CD4-positive, alpha-beta memory T cell (primary cell): ENCODE data around the gene TGM6. TPM values are rescaled to one million over a fixed set of nuclear protein-coding genes. Genes with fewer than 3 reads are reported as not detected.

ENCODE experiments used
- CTCF ChIA-PET: fragments of 350-600 bp; sonication (Branson Sonifier 250); formaldehyde crosslinking; loops from one replicate; lab custom pipeline; 2021; ENCODE audit warnings: inconsistent platforms; ENCODE audit not compliant: partially characterized antibody; lab: Charles Lee
- POLR2A ChIA-PET: fragments of 350-600 bp; sonication (Branson Sonifier 250); formaldehyde crosslinking; loops from one replicate; lab custom pipeline; 2021; ENCODE audit not compliant: partially characterized antibody; lab: Charles Lee
- DNase-seq, 5 donors: peaks; one replicate each; pipeline versions ENCODE4 v3.0.0 to v3.0.0-alpha.2; 2020 to 2022; ENCODE audit warnings: mixed read lengths in 1 of 5
- H3K27ac ChIP-seq: one replicate; pipeline ENCODE4 v1.7.0; 2013; ENCODE audit warnings: low read depth, low read length
- H3K27me3 ChIP-seq: 2 replicates; pipeline ENCODE4 v1.7.0; 2013; ENCODE audit warnings: mild to moderate bottlenecking, low read length, moderate library complexity; ENCODE audit not compliant: insufficient read depth
- H3K36me3 ChIP-seq: 2 replicates; pipeline ENCODE4 v1.7.0; 2013; ENCODE audit warnings: mild to moderate bottlenecking, low read length, moderate library complexity; ENCODE audit not compliant: insufficient read depth
- H3K4me1 ChIP-seq: 2 replicates; pipeline ENCODE4 v1.7.0; 2013; ENCODE audit warnings: mild to moderate bottlenecking, low read length, moderate library complexity; ENCODE audit not compliant: insufficient read depth
- H3K4me3 ChIP-seq, 2 donors: one replicate each; pipeline ENCODE4 v1.7.0; 2013; ENCODE audit warnings: low read length in 2 of 2, mild to moderate bottlenecking in 1 of 2
- H3K9me3 ChIP-seq, 2 donors: one replicate each; pipeline ENCODE4 v1.7.0; 2013; ENCODE audit warnings: low read length in 2 of 2, control low read depth in 1 of 2; ENCODE audit not compliant: control insufficient read depth in 1 of 2
- H3K27ac Mint-ChIP-seq, 7 donors: one replicate each; pipeline ENCODE4 v1.8.0; 2020 to 2021; ENCODE audit warnings: mixed read lengths in 7 of 7, mild to moderate bottlenecking in 6 of 7, inconsistent platforms in 3 of 7, moderate library complexity in 3 of 7
- H3K27me3 Mint-ChIP-seq, 2 donors: one replicate each; pipeline ENCODE4 v1.8.0; 2020 to 2021; ENCODE audit warnings: mixed read lengths in 2 of 2
- H3K36me3 Mint-ChIP-seq, 2 donors: one replicate each; pipeline ENCODE4 v1.8.0; 2020 to 2021; ENCODE audit warnings: mixed read lengths in 2 of 2, inconsistent platforms in 1 of 2, mild to moderate bottlenecking in 1 of 2
- H3K4me1 Mint-ChIP-seq, 4 donors: one replicate each; pipeline ENCODE4 v1.8.0; 2020 to 2021; ENCODE audit warnings: mixed read lengths in 4 of 4, mild to moderate bottlenecking in 1 of 4
- H3K4me3 Mint-ChIP-seq, 8 donors: one replicate each; pipeline ENCODE4 v1.8.0; 2020 to 2021; ENCODE audit warnings: mixed read lengths in 8 of 8, mild to moderate bottlenecking in 7 of 8, moderate library complexity in 6 of 8, inconsistent platforms in 3 of 8
- H3K9me3 Mint-ChIP-seq, 8 donors: one replicate each; pipeline ENCODE4 v1.8.0; 2020 to 2021; ENCODE audit warnings: mixed read lengths in 8 of 8, mild to moderate bottlenecking in 5 of 8, inconsistent platforms in 3 of 8, moderate library complexity in 1 of 8
- intact Hi-C: fragments of 100-400 bp; cut with micrococcal nuclease; formaldehyde crosslinking; loops from one replicate; pipeline ENCODE4 v1.15.1; 2023
- polyA plus RNA-seq, 2 donors: library from polyadenylated mRNA; unstranded; fragments of 300-500 nt; fragmentation: Illumina TruSeq; gene quantifications; one replicate each; pipeline ENCODE4 v1.2.3, GENCODE V29; 2021
- total RNA-seq, 2 experiments: library from RNA; stranded (reverse); gene quantifications; one replicate each; pipeline ENCODE4 v1.2.3, GENCODE V29; 2021

The TGM6 gene
- total and polyA plus RNA-seq, 4 experiments from 2014 or later = not detected

DNA sequence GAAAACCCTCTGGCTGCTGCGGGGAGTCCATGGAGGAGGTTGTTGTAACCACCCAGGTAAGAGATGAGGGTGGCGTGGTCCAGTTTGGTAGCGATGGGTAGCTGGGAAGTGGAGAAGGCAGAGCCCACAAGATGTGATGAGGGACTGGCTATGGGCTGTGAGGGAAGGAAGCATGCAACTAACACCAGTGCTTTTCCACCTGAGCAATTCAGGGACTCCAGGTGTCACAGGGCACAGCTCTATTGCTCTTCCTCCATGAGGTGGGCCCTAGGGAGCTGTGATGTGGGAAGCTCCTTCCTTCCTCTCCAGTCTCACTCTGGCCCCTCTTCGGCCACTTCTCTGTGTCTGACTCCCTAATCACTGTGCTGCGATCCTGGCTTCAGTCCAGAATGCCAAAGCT lies 32.4 kb upstream of the TGM6 start:
- intact Hi-C loops = no loop called here
- CTCF ChIA-PET = interaction anchor here (0.8 kb wide), 1 partner anchor 104 kb away, joined by 4 read pairs; no protein-coding TSS in a partner anchor

DNA sequence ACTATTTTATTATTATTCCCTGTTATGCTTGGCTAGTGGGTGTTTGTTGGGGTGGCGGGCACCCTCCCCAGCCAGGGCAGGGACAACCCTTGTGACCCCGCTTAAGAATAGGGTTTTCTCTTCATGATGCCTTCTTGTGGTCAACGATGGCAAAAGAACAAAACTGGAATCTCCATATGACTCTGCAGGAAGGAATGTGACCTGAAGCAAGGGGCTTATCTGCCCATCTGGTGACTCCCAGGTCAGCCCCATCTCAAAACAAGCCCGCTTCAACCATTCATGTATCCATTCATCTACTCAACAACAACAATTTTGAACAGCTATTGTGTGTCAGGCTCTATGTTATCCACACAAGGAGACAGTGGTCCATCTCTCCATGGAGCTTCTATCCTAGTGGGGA lies 30.9 kb upstream of the TGM6 start:
- no peak overlapping the region for H3K27ac Mint-ChIP-seq
- Histone ChIP-seq H3K36me3 (no peaks in the 10 kb centered on the region), H3K9me3 (no peaks in the 10 kb centered on the region), H3K4me3 (no peak overlapping the region), H3K4me1 (peaks cover 5% of the 10 kb centered on the region), H3K27ac (no peak overlapping the region), H3K27me3 (no peaks in the 10 kb centered on the region)
- ChIA-PET CTCF (interaction anchor here (1.2 to 2.0 kb wide), 3 partner anchors 31 to 107 kb away, joined by 3 to 9 read pairs (median 3); no protein-coding TSS in a partner anchor), POLR2A (no interaction called here)
- no peak for DNase-seq
- no peaks in the 10 kb centered on the region for H3K36me3 Mint-ChIP-seq
- peaks cover 0 to 14% (median 3%) of the 10 kb centered on the region in 4 donors for H3K4me1 Mint-ChIP-seq
- H3K4me3 Mint-ChIP-seq = no peak overlapping the region
- intact Hi-C loops = no loop called here
- peaks cover 0 to 5% (median 3%) of the 10 kb centered on the region in 8 donors for H3K9me3 Mint-ChIP-seq
- peaks cover 13 to 16% of the 10 kb centered on the region in 2 donors for H3K27me3 Mint-ChIP-seq

More for the DNA sequence above, 32.4 kb upstream of the TGM6 start:
- H3K4me3 ChIP-seq = no peak overlapping the region
- peaks cover 5% of the 10 kb centered on the region for H3K4me1 ChIP-seq
- no peak overlapping the region for H3K4me3 Mint-ChIP-seq
- H3K36me3 ChIP-seq = no peaks in the 10 kb centered on the region
- H3K36me3 Mint-ChIP-seq = no peaks in the 10 kb centered on the region
- no peaks in the 10 kb centered on the region for H3K27me3 ChIP-seq
- H3K27me3 Mint-ChIP-seq = peaks cover 9 to 11% of the 10 kb centered on the region in 2 donors
- no peaks in the 10 kb centered on the region for H3K9me3 ChIP-seq
- peaks cover 0 to 5% (median 3%) of the 10 kb centered on the region in 8 donors for H3K9me3 Mint-ChIP-seq
- POLR2A ChIA-PET = no interaction called here
- H3K4me1 Mint-ChIP-seq = peaks cover 0 to 13% (median 3%) of the 10 kb centered on the region in 4 donors
- no peak overlapping the region for H3K27ac Mint-ChIP-seq
- no peak for DNase-seq
- H3K27ac ChIP-seq = no peak overlapping the region

DNA sequence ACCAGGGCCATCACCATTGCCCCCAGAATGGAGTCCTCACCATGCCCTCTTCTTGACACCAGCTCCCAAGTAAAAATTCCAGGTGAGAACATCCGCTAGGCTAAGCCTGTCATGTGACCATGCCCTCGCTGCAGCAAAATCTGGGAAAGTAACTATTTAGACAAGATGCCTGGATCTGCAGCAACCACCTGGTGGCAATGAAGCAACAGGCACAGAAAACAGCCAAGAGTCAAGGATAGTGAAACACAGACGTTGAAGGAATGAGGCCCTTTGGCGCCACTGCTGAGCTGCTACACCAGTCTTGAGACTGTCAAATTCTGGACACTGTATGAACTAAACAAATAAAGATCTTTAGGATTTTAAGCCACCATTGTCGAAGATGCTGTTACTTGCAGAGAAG lies 30.1 kb upstream of the TGM6 start:
- POLR2A ChIA-PET = no interaction called here
- H3K4me3 ChIP-seq = no peak overlapping the region
- DNase-seq = no peak
- intact Hi-C loops = loop anchor here (1.0 kb wide), 1 partner anchor 102 kb away; no protein-coding TSS in a partner anchor
- Mint-ChIP-seq H3K27ac (no peak overlapping the region), H3K4me3 (no peak overlapping the region), H3K36me3 (no peaks in the 10 kb centered on the region), H3K27me3 (peaks cover 13 to 16% of the 10 kb centered on the region in 2 donors), H3K4me1 (peaks cover 0 to 14% (median 3%) of the 10 kb centered on the region in 4 donors), H3K9me3 (peaks cover 0 to 5% (median 3%) of the 10 kb centered on the region in 8 donors)
- peaks cover 5% of the 10 kb centered on the region for H3K4me1 ChIP-seq
- no peaks in the 10 kb centered on the region for H3K9me3 ChIP-seq
- no peak overlapping the region for H3K27ac ChIP-seq
- H3K36me3 ChIP-seq = no peaks in the 10 kb centered on the region
- CTCF ChIA-PET = interaction anchor here (1.2 to 2.0 kb wide), 4 partner anchors 31 to 143 kb away, joined by 3 to 9 read pairs (median 4); no protein-coding TSS in a partner anchor
- no peaks in the 10 kb centered on the region for H3K27me3 ChIP-seq

DNA sequence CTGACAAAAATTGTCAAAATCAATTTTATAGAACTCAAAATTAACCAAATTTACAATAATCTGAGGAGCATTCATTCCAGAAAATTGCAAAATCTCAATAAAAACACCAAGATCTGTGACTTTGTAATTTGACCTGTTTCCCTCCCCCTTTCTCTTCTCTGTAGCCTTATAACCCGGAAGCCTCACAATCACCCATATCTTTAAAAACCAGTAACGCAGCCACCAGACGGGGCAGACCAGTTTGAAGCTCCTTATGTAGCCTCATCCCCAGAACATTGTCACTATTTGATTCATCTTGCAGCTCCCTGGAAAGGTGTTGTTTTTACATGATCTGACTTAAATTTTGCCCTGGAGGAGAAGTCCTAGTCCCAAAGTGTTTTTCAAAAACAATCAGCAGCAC lies 27.5 kb upstream of the TGM6 start:
- peaks cover 5% of the 10 kb centered on the region for H3K4me1 ChIP-seq
- DNase-seq = no peak
- POLR2A ChIA-PET = no interaction called here
- Mint-ChIP-seq H3K36me3 (no peaks in the 10 kb centered on the region), H3K4me3 (peak overlapping the region in 1 of 8 donors; percentile 51), H3K27ac (no peak overlapping the region), H3K27me3 (peaks cover 11% of the 10 kb centered on the region in 2 donors), H3K9me3 (no peaks in the 10 kb centered on the region), H3K4me1 (peaks cover 0 to 14% (median 3%) of the 10 kb centered on the region in 4 donors)
- H3K27me3 ChIP-seq = no peaks in the 10 kb centered on the region
- no peaks in the 10 kb centered on the region for H3K36me3 ChIP-seq
- no peak overlapping the region for H3K4me3 ChIP-seq
- intact Hi-C loops = no loop called here
- CTCF ChIA-PET = no interaction called here
- no peaks in the 10 kb centered on the region for H3K9me3 ChIP-seq
- H3K27ac ChIP-seq = no peak overlapping the region

DNA sequence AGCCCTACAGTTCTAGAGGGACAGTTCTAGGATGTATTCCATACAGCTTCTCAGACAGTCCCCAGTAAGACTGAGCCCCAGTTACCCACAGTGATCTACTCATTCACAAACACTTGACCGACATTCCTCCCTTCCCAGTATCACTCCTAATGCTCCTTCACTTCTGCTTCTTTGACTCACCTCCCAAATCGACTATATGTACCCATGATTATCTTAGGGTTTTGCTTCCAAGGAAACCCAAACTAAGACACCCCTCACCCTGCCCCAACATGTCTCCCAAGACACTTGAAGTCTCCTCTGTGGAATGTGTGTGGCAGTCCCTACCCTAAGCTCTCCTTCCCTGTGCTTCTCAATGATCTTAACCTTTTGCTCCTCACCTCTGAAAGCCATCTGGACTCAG lies 23.6 kb upstream of the TGM6 start:
- Mint-ChIP-seq H3K27ac (peak overlapping the region in 2 of 7 donors; percentile 17 to 43), H3K4me1 (peaks cover 0 to 6% (median 1%) of the 10 kb centered on the region in 4 donors), H3K36me3 (no peaks in the 10 kb centered on the region), H3K27me3 (peaks cover 8 to 14% of the 10 kb centered on the region in 2 donors), H3K9me3 (peaks cover 0 to 28% (median 25%) of the 10 kb centered on the region in 8 donors), H3K4me3 (no peak overlapping the region)
- Histone ChIP-seq H3K9me3 (peaks cover 0 to 2% of the 10 kb centered on the region in 2 donors), H3K36me3 (no peaks in the 10 kb centered on the region), H3K4me3 (no peak overlapping the region), H3K27ac (no peak overlapping the region), H3K27me3 (no peaks in the 10 kb centered on the region), H3K4me1 (peaks cover 3% of the 10 kb centered on the region)
- intact Hi-C loops = no loop called here
- no peak for DNase-seq
- ChIA-PET CTCF (no interaction called here), POLR2A (no interaction called here)

DNA sequence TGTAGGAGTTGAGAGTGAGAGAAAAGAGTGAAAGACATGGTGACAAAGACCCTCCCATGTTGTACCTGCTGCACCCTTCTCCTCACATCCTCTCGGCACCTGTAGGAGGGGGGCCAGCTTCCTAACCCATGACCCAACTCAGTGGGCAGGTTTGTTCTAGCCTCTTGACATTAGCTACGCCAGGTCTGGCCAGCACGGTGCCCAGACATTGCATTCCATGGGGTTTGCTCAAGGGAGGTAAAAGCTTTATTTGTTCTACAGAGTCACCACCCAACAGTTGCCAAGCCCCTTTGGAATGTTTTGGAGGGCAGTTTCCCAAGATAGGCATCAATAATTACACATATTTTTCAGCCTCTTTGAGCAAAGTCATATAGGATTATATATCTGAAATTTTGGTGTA lies 22.7 kb upstream of the TGM6 start:
- Mint-ChIP-seq H3K27ac (no peak overlapping the region), H3K36me3 (no peaks in the 10 kb centered on the region)

DNA sequence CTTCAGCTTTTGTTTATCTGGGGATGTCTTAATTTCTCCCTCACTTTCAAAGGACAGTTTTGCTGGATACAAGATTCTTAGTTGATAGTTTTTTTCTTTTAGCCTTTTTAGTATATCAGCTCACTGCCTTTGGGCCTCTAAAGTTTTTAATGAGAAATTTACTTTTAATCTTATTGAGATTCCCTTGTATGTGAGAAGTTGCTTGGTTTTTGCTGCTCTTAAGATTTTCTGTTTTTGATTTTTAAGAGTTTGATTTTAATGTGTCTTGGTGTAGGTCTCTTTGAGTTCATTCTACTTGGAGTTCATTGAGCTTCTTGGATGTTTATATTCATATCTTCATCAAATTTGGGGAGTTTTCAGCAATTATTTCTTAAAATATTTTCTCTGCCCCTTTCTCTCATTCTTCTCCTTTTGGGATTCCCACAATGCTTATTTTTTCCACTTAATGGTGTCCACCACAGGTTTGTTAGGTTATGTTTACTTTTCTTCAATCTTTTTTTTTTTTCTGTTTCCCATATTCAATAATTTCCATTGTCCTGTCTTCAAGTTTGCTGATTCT lies 19.6 kb upstream of the TGM6 start:
- H3K27ac Mint-ChIP-seq = no peak overlapping the region
- H3K27me3 Mint-ChIP-seq = peaks cover 0 to 14% of the 10 kb centered on the region in 2 donors
- no peaks in the 10 kb centered on the region for H3K4me1 Mint-ChIP-seq
- Histone ChIP-seq H3K4me1 (no peaks in the 10 kb centered on the region), H3K36me3 (no peaks in the 10 kb centered on the region), H3K27me3 (peaks cover 3% of the 10 kb centered on the region), H3K9me3 (peaks cover 0 to 3% of the 10 kb centered on the region in 2 donors), H3K27ac (no peak overlapping the region), H3K4me3 (no peak overlapping the region)
- ChIA-PET POLR2A (no interaction called here), CTCF (no interaction called here)
- H3K4me3 Mint-ChIP-seq = no peak overlapping the region
- peaks cover 0 to 36% (median 26%) of the 10 kb centered on the region in 8 donors for H3K9me3 Mint-ChIP-seq
- no peak for DNase-seq
- no peaks in the 10 kb centered on the region for H3K36me3 Mint-ChIP-seq
- intact Hi-C loops = no loop called here

More for the DNA sequence above, 22.7 kb upstream of the TGM6 start:
- H3K27me3 ChIP-seq = no peaks in the 10 kb centered on the region
- no peak overlapping the region for H3K4me3 ChIP-seq
- intact Hi-C loops = no loop called here
- no peaks in the 10 kb centered on the region for H3K36me3 ChIP-seq
- H3K4me1 ChIP-seq = no peaks in the 10 kb centered on the region
- POLR2A ChIA-PET = no interaction called here
- Mint-ChIP-seq H3K27me3 (peaks cover 6 to 14% of the 10 kb centered on the region in 2 donors), H3K9me3 (peaks cover 0 to 33% (median 25%) of the 10 kb centered on the region in 8 donors), H3K4me3 (no peak overlapping the region), H3K4me1 (peaks cover 0 to 4% (median 0%) of the 10 kb centered on the region in 4 donors)
- no peak overlapping the region for H3K27ac ChIP-seq
- CTCF ChIA-PET = interaction anchor here (0.6 kb wide), 1 partner anchor 94 kb away, joined by 3 read pairs; no protein-coding TSS in a partner anchor
- peaks cover 0 to 3% of the 10 kb centered on the region in 2 donors for H3K9me3 ChIP-seq
- DNase-seq = no peak
